Fibroblast of lung (primary cell): ENCODE results near the gene OTOGL. TPM values are rescaled to one million over a fixed set of nuclear protein-coding genes. Genes with fewer than 3 reads are reported as not detected.

ENCODE experiments used
- DNase-seq, 2 donors: peaks; one replicate each; pipeline versions ENCODE4 v3.0.0 to v3.0.0-alpha.2; 2010; ENCODE audit warnings: low read depth in 2 of 2
- H2AFZ ChIP-seq: 2 replicates; pipeline ENCODE4 v1.5.1; 2012; ENCODE audit warnings: low read length, control low read depth, inconsistent platforms
- H3K27ac ChIP-seq: 2 replicates; pipeline ENCODE4 v1.5.1; 2011; ENCODE audit warnings: low read length, control low read depth; ENCODE audit not compliant: insufficient read depth
- H3K27me3 ChIP-seq: 2 replicates; pipeline ENCODE4 v1.5.1; 2011; ENCODE audit warnings: mild to moderate bottlenecking, low read length; ENCODE audit not compliant: control insufficient read depth, insufficient read depth
- H3K36me3 ChIP-seq: 2 replicates; pipeline ENCODE4 v1.5.1; 2011; ENCODE audit warnings: low read length; ENCODE audit not compliant: control insufficient read depth, insufficient read depth
- H3K4me1 ChIP-seq: 2 replicates; pipeline ENCODE4 v1.5.1; 2011; ENCODE audit warnings: low read length; ENCODE audit not compliant: control insufficient read depth, insufficient read depth; ENCODE audit errors: extremely low read depth
- H3K4me2 ChIP-seq: 2 replicates; pipeline ENCODE4 v1.5.1; 2011; ENCODE audit warnings: low read length, control low read depth; ENCODE audit not compliant: insufficient read depth; ENCODE audit errors: extremely low read depth
- H3K4me3 ChIP-seq, 4 experiments: fragments of 200-600 bp in 1 of 4; sonication (generic) in 1 of 4; replicated peaks in 1 of 4; 2 replicates each; pipeline ENCODE4 v1.5.1; 2011 to 2016; ENCODE audit warnings: low read length in 4 of 4, low read depth in 3 of 4, mild to moderate bottlenecking in 3 of 4, control low read depth in 2 of 4, inconsistent platforms in 1 of 4, mixed read lengths in 1 of 4; ENCODE audit not compliant: insufficient read depth in 1 of 4; ENCODE audit errors: control extremely low read depth in 1 of 4
- H3K79me2 ChIP-seq: 2 replicates; pipeline ENCODE4 v1.5.1; 2012; ENCODE audit warnings: mild to moderate bottlenecking, low read length, inconsistent platforms; ENCODE audit not compliant: control insufficient read depth, insufficient read depth
- H3K9ac ChIP-seq: 2 replicates; pipeline ENCODE4 v1.5.1; 2011; ENCODE audit warnings: mild to moderate bottlenecking, low read length, control low read depth; ENCODE audit not compliant: insufficient read depth
- H3K9me3 ChIP-seq: 2 replicates; pipeline ENCODE4 v1.5.1; 2012; ENCODE audit warnings: low read depth, low read length; ENCODE audit not compliant: control insufficient read depth, insufficient read depth
- H4K20me1 ChIP-seq: 2 replicates; pipeline ENCODE4 v1.5.1; 2011; ENCODE audit warnings: low read length; ENCODE audit not compliant: control insufficient read depth, insufficient read depth; ENCODE audit errors: extremely low read depth
- CTCF ChIP-seq, 2 donors: IDR thresholded peaks in 1 of 2; conservative IDR thresholded peaks in 1 of 2; 1 replicate in 1 of 2; 2 replicates in 1 of 2; pipeline ENCODE4 v1.5.1; 2011 to 2012; ENCODE audit warnings: low read length in 2 of 2, control low read depth in 1 of 2, inconsistent platforms in 1 of 2, low read depth in 1 of 2, mild to moderate bottlenecking in 1 of 2
- EZH2 ChIP-seq: IDR thresholded peaks from 2 replicates; pipeline ENCODE4 v1.5.1; 2012; ENCODE audit warnings: low read length, control low read depth, mild to moderate bottlenecking; ENCODE audit errors: missing control alignments
- polyA plus RNA-seq, 2 donors: library from polyadenylated mRNA; depleted of rRNA in 1 of 2; stranded (reverse) in 1 of 2; unstranded in 1 of 2; fragments of >200 nt; gene quantifications; 2 replicates each; pipeline ENCODE4 v1.2.1, GENCODE V29; 2011 to 2012; ENCODE audit warnings: missing spikeins in 1 of 2
- total RNA-seq: library from RNA; depleted of rRNA; stranded (reverse); fragments of >200 nt; gene quantifications from 2 replicates; pipeline ENCODE4 v1.2.1, GENCODE V29; 2014

Gene OTOGL
- total and polyA plus RNA-seq, 2 donors (not counting 1 experiment from before 2014, with no cell fraction given) = 0.15 to 0.17 TPM

GRCh38 chr12:80277732-80278131 is 178.4 kb downstream of the OTOGL start:
- no peak for DNase-seq
- H3K9me3 ChIP-seq = no peaks in the 10 kb centered on the region
- no peaks in the 10 kb centered on the region for H3K79me2 ChIP-seq
- no peak overlapping the region for H3K4me3 ChIP-seq
- no peak overlapping the region for H3K9ac ChIP-seq
- no peaks in the 10 kb centered on the region for H4K20me1 ChIP-seq
- no peaks in the 10 kb centered on the region for H3K36me3 ChIP-seq
- no peaks in the 10 kb centered on the region for H3K27me3 ChIP-seq
- TF ChIP-seq CTCF (conservative IDR thresholded peaks at IDR 0.05 in 1 of 2, IDR thresholded peaks at IDR 0.05 in 1 of 2; ENCODE audit: low read depth in 1 of 2, low read length in 2 of 2) = no peak
- no peak for TF ChIP-seq EZH2
- no peak overlapping the region for H2AFZ ChIP-seq
- no peak overlapping the region for H3K4me2 ChIP-seq
- no peak overlapping the region for H3K27ac ChIP-seq
- H3K4me1 ChIP-seq = no peaks in the 10 kb centered on the region

GRCh38 chr12:80282226-80282625 is 182.9 kb downstream of the OTOGL start:
- H2AFZ ChIP-seq = no peak overlapping the region
- no peak for DNase-seq
- no peak overlapping the region for H3K4me3 ChIP-seq
- H3K9ac ChIP-seq = no peak overlapping the region
- no peak overlapping the region for H3K27ac ChIP-seq
- no peaks in the 10 kb centered on the region for H3K4me1 ChIP-seq
- no peaks in the 10 kb centered on the region for H3K79me2 ChIP-seq
- TF ChIP-seq CTCF (conservative IDR thresholded peaks at IDR 0.05 in 1 of 2, IDR thresholded peaks at IDR 0.05 in 1 of 2; ENCODE audit: low read depth in 1 of 2, low read length in 2 of 2) (no peak), EZH2 (no peak)
- no peaks in the 10 kb centered on the region for H3K36me3 ChIP-seq
- no peaks in the 10 kb centered on the region for H4K20me1 ChIP-seq
- H3K9me3 ChIP-seq = no peaks in the 10 kb centered on the region
- no peak overlapping the region for H3K4me2 ChIP-seq
- no peaks in the 10 kb centered on the region for H3K27me3 ChIP-seq

GRCh38 chr12:80282761-80283160 is 183.4 kb downstream of the OTOGL start:
- TF ChIP-seq CTCF (conservative IDR thresholded peaks at IDR 0.05 in 1 of 2, IDR thresholded peaks at IDR 0.05 in 1 of 2; ENCODE audit: low read depth in 1 of 2, low read length in 2 of 2) (no peak), EZH2 (no peak)
- Histone ChIP-seq H3K27ac (no peak overlapping the region), H2AFZ (no peak overlapping the region), H3K36me3 (no peaks in the 10 kb centered on the region), H3K4me3 (no peak overlapping the region), H3K9ac (no peak overlapping the region), H3K4me2 (no peak overlapping the region), H3K79me2 (no peaks in the 10 kb centered on the region), H3K4me1 (no peaks in the 10 kb centered on the region), H4K20me1 (no peaks in the 10 kb centered on the region), H3K27me3 (no peaks in the 10 kb centered on the region), H3K9me3 (no peaks in the 10 kb centered on the region)
- peak; percentile 19 to 20 for DNase-seq
